NCI-H226 (cell line): ENCODE results near the gene OR9G4.

Experiments used
- DNase-seq: peaks from one replicate; pipeline ENCODE4 v3.0.0-alpha.2; 2015

The OR9G4 gene

DNA sequence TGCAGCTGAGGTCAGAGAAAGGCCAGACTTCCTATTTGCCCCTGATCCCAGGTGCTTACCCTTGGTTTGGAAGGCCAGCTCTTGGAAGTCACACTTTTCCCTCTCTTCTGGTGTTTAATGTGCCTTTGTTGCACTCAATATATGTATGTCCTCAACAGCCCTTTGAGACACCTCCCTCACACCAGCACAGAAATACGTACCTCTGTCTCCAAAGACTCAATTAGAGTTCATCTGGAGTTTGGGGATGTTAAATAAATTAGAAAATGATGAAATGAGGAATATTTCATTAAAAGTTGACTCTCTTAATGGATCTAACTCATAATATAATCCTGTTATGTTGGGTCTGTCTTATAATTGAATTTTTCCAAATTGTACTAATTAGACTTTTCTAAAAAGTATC is at the start of gene OR9G4:
Gene OR9G4 (minus strand): TSS at position 101 of the 400 bp plus-strand sequence. CDS start 4,931 bp downstream, outside the sequence.
- no peak for DNase-seq

GRCh38 chr11:56783448-56784041 is 35.0 kb upstream of the OR9G4 start:
- peak; percentile 7 for DNase-seq

GRCh38 chr11:56782167-56782847 is 33.8 kb upstream of the OR9G4 start:
- no peak for DNase-seq

DNA sequence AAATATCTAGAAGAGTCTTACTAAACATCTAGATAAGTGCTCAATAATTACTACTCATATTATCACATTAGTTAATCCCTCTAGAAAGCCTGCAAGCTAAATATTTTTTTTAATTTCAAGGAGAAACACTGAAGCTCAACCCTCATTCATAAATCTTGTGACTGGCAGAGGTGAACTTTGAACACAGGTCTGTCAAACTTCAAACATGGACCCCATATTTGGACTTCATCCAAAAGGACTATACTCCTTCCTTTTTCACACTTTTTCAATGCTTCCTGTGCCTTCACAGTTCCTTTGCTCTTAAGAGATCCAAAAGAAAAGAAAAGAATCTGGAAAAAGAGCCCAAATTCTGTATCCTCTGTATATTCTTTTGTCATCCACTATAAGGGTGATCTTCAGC is 28.3 kb upstream of the OR9G4 start:
- DNase-seq = no peak

DNA sequence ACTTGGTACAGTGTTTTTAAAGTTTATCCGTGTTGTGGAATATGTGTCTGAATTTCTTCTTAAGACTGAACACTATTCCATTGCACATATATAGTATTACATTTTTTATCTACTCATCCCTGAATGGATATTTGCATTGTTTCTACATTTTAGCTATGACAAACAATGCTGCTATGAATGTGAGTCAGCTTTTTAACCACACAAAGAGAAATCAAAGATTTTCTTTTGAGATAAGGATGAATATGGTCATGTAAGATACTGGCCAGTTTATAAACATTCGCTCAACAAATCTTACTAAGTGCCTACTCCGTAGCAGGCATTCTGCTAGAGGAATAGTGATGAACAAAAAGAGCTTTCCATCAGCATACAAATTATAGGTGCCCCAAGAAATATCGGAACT is 16.5 kb upstream of the OR9G4 start:
- DNase-seq = no peak

DNA sequence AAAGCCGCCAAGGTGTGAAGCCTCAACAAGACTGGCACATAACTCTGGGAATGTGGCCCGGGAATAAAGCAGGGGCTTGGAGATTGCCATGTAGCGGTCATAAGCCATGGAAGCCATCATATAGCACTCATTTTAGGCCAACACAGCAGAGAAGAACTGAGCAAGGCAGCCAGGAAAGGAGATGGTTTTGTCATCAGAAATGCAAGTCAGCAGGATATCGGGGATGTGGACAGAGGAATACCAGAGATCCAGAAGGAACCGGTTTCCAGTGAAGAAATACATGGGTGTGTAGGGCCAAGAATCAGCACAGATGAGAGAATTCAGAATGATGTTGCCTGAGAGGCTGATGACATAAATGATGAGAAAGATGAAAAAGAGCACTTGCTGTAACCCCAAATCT is 3.0 kb upstream of the OR9G4 start:
- DNase-seq = no peak

GRCh38 chr11:56750190-56750589 is 1.7 kb upstream of the OR9G4 start:
- DNase-seq = no peak

DNA sequence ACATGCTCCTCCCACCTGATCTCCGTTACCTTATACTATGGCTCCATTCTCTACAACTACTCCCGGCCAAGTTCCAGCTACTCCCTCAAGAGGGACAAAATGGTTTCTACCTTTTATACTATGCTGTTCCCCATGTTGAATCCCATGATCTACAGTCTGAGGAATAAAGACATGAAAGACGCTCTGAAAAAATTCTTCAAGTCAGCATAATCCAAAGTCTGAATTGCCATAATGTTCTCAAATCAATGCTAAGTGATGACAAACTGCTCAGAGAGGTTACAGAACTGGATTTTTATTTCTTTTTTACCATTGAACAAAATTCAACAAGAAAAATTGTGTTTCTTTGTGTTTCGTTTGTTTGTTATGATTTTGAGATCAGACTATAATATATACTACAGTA is 7.6 kb downstream of the OR9G4 start:
- DNase-seq = no peak

- no peak for DNase-seq
Observed at GRCh38 chr11:56740107-56740506, 8.4 kb downstream of the OR9G4 start.

DNA sequence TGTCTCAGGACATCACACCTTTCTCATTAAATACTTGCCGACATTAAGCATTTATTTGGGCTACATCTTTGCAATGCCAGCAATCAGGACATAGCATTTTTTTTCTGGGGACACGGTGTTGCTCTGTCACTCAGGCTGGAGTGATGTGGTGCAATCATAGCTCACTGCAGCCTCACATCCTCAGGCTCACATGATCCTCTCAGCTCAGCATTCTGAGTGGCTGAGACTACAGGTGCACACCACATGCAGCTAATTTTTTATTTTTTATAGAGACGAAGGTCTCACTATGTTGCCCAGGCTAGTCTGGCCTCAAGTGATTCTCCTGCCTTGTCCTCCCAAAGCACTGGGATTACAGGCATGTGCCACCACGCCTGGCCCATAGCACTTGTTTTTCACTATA is 28.0 kb downstream of the OR9G4 start:
- DNase-seq = no peak

- no peak for DNase-seq
Observed at GRCh38 chr11:56716379-56716854, 32.1 kb downstream of the OR9G4 start.

DNA sequence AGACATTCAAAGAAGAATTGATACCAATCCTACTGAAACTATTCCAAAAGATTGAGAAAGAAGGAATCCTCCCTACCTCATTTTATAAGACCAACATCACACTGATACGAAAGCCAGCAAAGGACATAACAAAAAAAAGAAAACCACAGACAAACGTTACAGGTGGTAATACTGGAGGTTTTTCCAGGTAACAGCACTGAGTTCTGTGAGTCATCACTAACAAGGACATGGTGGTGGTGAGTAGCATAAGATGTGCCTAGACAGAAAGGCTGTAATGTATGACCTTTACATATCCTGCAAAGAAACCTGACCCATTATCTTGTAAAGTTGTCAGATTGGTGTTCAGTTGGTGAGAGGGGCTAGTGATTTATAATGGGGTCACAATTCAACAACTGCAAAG is 34.3 kb downstream of the OR9G4 start:
- no peak for DNase-seq

DNA sequence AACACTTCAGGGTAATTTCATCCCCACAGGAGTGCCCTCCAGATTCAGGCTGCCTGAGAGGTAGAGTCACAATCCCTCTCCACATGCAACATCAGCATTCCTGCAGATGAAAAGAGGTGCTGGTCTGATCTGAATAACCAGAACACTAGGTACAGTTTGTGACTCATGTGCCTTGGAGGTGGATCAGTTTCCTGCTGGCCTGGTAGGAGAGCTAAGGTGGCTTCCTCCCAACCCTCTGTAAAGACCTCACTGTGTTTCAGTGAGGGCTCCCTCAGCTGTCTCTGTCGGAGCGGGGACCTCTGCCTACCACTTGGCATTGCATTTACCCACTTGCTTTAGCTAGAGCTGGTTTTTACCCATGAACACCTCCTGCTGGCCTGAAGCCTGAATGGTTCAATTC is 42.0 kb downstream of the OR9G4 start:
- DNase-seq = no peak

DNA sequence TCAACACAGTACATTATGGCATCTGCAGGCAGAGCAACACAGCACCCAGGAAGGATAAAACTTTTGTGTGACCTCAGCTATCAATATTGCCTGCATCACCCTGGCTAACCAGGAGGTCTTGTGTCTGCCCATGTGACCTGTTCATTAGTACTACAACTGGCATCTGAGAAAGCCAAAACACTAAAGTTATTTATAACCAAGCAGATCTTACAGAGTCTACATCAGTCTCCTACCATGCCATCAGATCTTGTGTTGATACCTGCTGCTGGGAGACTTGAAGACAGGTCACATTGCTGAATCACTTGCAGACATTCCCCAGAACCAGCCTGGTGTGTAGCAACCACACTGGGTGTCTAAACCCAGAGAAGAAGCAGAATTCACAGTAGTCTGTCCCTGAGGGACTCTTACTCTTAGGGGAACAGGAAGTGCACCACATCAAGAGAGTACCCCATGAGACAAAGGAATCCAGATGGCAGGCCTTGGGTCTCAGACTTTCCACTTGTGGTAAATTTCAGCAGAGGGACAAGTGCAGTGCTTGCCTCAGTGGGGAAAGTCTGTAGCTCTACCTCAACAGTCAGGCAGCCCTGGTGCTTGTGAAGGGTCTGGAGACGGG is 42.6 kb downstream of the OR9G4 start:
- DNase-seq = no peak

DNA sequence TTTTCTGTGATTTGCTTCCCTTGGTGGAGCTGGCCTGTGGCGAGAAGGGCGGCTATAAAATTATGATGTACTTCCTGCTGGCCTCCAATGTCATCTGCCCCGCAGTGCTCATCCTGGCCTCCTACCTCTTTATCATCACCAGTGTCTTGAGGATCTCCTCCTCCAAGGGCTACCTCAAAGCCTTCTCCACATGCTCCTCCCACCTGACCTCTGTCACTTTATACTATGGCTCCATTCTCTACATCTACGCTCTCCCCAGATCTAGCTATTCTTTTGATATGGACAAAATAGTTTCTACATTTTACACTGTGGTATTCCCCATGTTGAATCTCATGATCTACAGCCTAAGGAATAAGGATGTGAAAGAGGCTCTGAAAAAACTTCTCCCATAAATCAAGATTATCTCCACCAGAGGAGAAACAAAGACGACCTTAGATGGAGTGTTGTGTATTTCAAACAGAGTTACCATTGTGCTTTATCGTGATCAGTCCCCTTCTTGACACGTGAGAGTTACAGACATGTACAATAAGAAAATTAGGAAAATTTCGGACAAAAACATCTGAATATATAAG is 47.5 kb downstream of the OR9G4 start:
- DNase-seq = no peak

GRCh38 chr11:56700242-56700913 is 48.1 kb downstream of the OR9G4 start:
- DNase-seq = no peak

- no peak for DNase-seq
Observed at GRCh38 chr11:56698795-56699194, 49.7 kb downstream of the OR9G4 start, which contains the start of gene OR9G1. TSS of gene OR9G1 (plus strand) at chr11:56699095. CDS start at chr11:56700388, 1,293 bp downstream.

GRCh38 chr11:56693428-56693827 is 55.1 kb downstream of the OR9G4 start:
- no peak for DNase-seq
